SU-DHL-6 (cell line): ENCODE measurements around the gene PRRC2B.

Experiments used
- H2AFZ ChIP-seq: fragments of 200-600 bp; sonication (generic); 2 replicates; pipeline ENCODE4 v1.6.1; 2014; ENCODE audit warnings: low read depth, mild to moderate bottlenecking, moderate library complexity, mixed read lengths, antibody characterized with exemption, low read length; ENCODE audit not compliant: severe bottlenecking
- H3F3A ChIP-seq: fragments of 200-600 bp; shearing (Covaris generic); 2 replicates; pipeline ENCODE4 v1.6.0; 2016; ENCODE audit warnings: antibody characterized with exemption, mild to moderate bottlenecking; ENCODE audit not compliant: insufficient read depth
- H3K27ac ChIP-seq: fragments of 200-600 bp; sonication (generic); 2 replicates; pipeline ENCODE4 v1.5.1; 2016; ENCODE audit warnings: low read depth, mild to moderate bottlenecking, low read length, moderate library complexity, mixed read lengths
- H3K27me3 ChIP-seq: fragments of 200-600 bp; sonication (generic), shearing (Covaris generic); 2 replicates; pipeline ENCODE4 v1.6.0; 2014; ENCODE audit warnings: mild to moderate bottlenecking, low read length
- H3K36me3 ChIP-seq: fragments of 200-600 bp; sonication (generic); 2 replicates; pipeline ENCODE4 v1.6.1; 2014; ENCODE audit warnings: mild to moderate bottlenecking, low read length, mixed read lengths
- H3K4me2 ChIP-seq: fragments of 300-600, 200-600 bp; shearing (Covaris generic), sonication (generic); 2 replicates; pipeline ENCODE4 v1.6.0; 2014; ENCODE audit warnings: low read length, low read depth, mild to moderate bottlenecking; ENCODE audit not compliant: poor library complexity, severe bottlenecking
- H3K4me3 ChIP-seq: fragments of 200-600 bp; sonication (generic); 2 replicates; pipeline ENCODE4 v1.5.1; 2014; ENCODE audit warnings: antibody characterized with exemption, low read length, mild to moderate bottlenecking, mixed read lengths; ENCODE audit not compliant: insufficient read depth, poor library complexity, severe bottlenecking
- H3K79me2 ChIP-seq: fragments of 200-600 bp; sonication (generic); 2 replicates; pipeline ENCODE4 v1.6.1; 2014; ENCODE audit warnings: mild to moderate bottlenecking, low read length, moderate library complexity; ENCODE audit not compliant: insufficient read depth
- H3K9ac ChIP-seq: fragments of 200-600 bp; sonication (generic); 2 replicates; pipeline ENCODE4 v1.7.0; 2014; ENCODE audit warnings: mild to moderate bottlenecking, low read length
- H3K9me2 ChIP-seq: fragments of 200-600 bp; sonication (generic); replicated peaks from 2 replicates; pipeline ENCODE4 v1.6.1; 2014; ENCODE audit warnings: low read length; ENCODE audit not compliant: insufficient read depth
- H3K9me3 ChIP-seq: fragments of 200-600 bp; sonication (generic); 2 replicates; pipeline ENCODE4 v1.6.1; 2014; ENCODE audit warnings: low read length, mixed read lengths; ENCODE audit not compliant: insufficient read depth
- H4K20me1 ChIP-seq: fragments of 200-600 bp; sonication (generic); 2 replicates; pipeline ENCODE4 v1.6.1; 2014; ENCODE audit warnings: low read depth, mild to moderate bottlenecking, antibody characterized with exemption, low read length, moderate library complexity, mixed read lengths
- EZH2phosphoT487 ChIP-seq: fragments of 200-600 bp; sonication (generic), shearing (Covaris generic); conservative IDR thresholded peaks from 2 replicates; pipeline ENCODE4 v1.6.1; 2018; ENCODE audit warnings: mild to moderate bottlenecking, antibody characterized with exemption, low read length, moderate library complexity, mixed read lengths
- TF ChIP-seq, protein P1 (sequence below): fragments of 200-600 bp; sonication (generic); IDR thresholded peaks from one replicate; pipeline ENCODE4 v1.5.1; 2017; ENCODE audit warnings: antibody characterized with exemption, mild to moderate bottlenecking, low read length, moderate library complexity; ENCODE audit not compliant: insufficient read depth, poor library complexity, severe bottlenecking

Gene PRRC2B

DNA sequence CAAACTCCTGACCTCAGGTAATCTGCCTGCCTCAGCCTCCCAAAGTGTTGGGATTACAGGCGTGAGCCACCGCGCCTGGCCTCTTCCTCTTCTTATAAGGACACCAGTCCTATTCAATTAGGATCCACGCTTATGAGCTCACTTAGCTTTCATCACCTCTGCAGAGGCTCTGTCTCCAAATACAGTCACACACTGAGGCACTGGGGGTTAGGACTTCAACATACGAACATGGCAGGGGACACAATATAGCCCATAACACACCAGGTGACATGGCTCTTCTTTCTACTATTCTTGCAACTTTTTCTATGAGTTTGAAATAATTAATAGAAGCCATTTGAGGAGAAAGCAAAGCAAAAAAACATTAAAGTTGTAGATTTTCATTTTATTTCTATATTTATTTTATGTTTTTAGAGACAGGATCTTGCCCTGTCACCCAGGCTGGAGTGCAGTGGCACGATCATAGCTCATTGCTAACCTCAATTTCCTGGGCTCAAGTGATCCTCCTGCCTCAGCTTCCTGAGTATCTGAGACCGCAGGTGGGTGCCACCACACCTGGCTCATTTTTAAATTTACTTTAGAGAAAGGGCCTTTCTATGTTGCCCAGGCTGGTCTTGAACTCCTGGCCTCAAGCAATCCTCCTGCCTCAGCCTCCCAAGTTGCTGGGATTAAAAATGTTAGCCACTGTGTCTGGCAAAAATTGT lies 145.5 kb downstream of the PRRC2B start:
- Histone ChIP-seq H3K9me3 (peaks cover 5% of the 10 kb centered on the region; the same call in 1 of the 2 replicates), H3K9ac (no peak overlapping the region), H2AFZ (no peak overlapping the region), H3K79me2 (no peaks in the 10 kb centered on the region), H3K36me3 (no peaks in the 10 kb centered on the region), H3K27ac (no peak overlapping the region), H3K9me2 (no peaks in the 10 kb centered on the region), H4K20me1 (no peaks in the 10 kb centered on the region), H3K27me3 (no peaks in the 10 kb centered on the region), H3F3A (no peaks in the 10 kb centered on the region), H3K4me2 (no peak overlapping the region), H3K4me3 (no peak overlapping the region)
- TF ChIP-seq EZH2phosphoT487 = no peak
- TF ChIP-seq, protein P1, sequence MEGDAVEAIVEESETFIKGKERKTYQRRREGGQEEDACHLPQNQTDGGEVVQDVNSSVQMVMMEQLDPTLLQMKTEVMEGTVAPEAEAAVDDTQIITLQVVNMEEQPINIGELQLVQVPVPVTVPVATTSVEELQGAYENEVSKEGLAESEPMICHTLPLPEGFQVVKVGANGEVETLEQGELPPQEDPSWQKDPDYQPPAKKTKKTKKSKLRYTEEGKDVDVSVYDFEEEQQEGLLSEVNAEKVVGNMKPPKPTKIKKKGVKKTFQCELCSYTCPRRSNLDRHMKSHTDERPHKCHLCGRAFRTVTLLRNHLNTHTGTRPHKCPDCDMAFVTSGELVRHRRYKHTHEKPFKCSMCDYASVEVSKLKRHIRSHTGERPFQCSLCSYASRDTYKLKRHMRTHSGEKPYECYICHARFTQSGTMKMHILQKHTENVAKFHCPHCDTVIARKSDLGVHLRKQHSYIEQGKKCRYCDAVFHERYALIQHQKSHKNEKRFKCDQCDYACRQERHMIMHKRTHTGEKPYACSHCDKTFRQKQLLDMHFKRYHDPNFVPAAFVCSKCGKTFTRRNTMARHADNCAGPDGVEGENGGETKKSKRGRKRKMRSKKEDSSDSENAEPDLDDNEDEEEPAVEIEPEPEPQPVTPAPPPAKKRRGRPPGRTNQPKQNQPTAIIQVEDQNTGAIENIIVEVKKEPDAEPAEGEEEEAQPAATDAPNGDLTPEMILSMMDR = no peak

DNA sequence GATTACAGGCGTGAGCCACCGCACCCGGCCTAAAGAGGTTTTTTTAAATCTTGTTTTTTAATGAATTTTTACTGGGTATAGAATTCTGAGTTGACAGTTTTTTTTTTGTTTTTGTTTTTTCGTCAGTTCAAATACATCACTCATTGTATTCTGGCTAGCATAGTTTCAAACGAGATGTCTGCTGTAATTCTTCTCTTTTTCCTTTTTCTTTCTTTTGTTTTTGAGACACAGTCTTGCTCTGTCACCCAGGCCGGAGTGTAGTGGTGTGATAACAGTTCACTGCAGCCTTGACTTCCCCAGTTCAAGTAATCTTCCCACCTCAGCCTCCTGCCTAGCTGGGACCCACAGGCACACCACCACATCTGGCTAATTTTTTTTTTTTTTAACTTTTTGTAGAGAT lies 149.3 kb downstream of the PRRC2B start:
- no peak overlapping the region for H3K9ac ChIP-seq
- no peaks in the 10 kb centered on the region for H3K36me3 ChIP-seq
- no peaks in the 10 kb centered on the region for H3K79me2 ChIP-seq
- H3F3A ChIP-seq = no peaks in the 10 kb centered on the region
- TF ChIP-seq, protein P1 = no peak
- no peaks in the 10 kb centered on the region for H3K9me2 ChIP-seq
- no peak overlapping the region for H3K27ac ChIP-seq
- H3K27me3 ChIP-seq = no peaks in the 10 kb centered on the region
- H3K9me3 ChIP-seq = peaks cover 5% of the 10 kb centered on the region; the same call in 1 of the 2 replicates
- no peak overlapping the region for H3K4me2 ChIP-seq
- H4K20me1 ChIP-seq = no peaks in the 10 kb centered on the region
- no peak overlapping the region for H2AFZ ChIP-seq
- no peak overlapping the region for H3K4me3 ChIP-seq

DNA sequence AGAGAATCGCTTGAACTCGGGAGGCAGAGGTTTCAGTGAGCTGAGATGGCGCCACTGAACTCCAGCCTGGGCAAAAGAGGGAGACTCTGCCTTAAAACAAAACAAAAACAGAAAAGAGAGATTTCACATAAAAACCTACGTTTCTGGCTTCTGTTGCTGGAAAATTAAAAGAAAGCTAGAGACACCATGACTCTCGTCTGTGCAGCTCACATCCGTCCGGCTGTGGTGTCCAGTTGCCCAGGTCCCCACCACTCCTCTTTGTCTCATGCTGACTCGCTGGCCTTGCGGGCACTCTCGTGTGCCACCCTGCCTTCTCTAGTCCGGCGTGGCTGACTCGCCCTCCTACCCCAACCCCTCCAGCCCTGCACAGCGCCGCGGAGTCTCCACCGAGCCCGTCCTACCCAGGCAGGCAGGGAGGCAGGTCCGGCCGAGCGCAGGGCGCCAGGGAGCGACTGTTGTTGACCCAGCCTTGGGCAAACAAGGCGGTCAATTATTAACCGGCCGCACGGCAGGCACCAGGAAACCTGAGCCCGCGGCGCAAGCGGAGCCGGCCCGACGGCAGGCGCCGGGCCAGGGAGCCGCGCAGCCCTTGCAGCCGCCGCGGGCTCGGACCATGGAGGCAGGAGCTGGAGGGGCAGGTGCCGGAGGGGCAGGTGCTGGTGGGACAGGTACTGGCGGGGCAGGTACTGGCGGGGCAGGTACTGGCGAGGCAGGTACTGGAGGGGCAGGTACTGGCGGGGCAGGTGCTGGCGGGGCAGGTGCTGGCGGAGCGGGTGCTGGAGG lies 151.3 kb downstream of the PRRC2B start, which contains the start of gene PRRT1B:
PRRT1B (plus strand) TSS at position 521 of the 783 bp plus-strand sequence; CDS start at position 614, 93 bp downstream.
- no peaks in the 10 kb centered on the region for H3K27me3 ChIP-seq
- no peaks in the 10 kb centered on the region for H3F3A ChIP-seq
- H3K9me3 ChIP-seq = peaks cover 5% of the 10 kb centered on the region; the same call in 1 of the 2 replicates
- no peaks in the 10 kb centered on the region for H3K79me2 ChIP-seq
- H3K4me3 ChIP-seq = no peak within 1 kb of the TSS
- no peaks in the 10 kb centered on the region for H3K9me2 ChIP-seq
- no peaks in the 10 kb centered on the region for H3K36me3 ChIP-seq
- no peaks in the 10 kb centered on the region for H4K20me1 ChIP-seq
- H3K4me2 ChIP-seq = no peak within 1 kb of the TSS
- H3K27ac ChIP-seq = no peak within 1 kb of the TSS
- TF ChIP-seq, protein P1 = no peak
- TF ChIP-seq EZH2phosphoT487 = no peak
- no peak within 1 kb of the TSS for H3K9ac ChIP-seq
- no peak within 1 kb of the TSS for H2AFZ ChIP-seq
